HG03520 (cell line): ENCODE data around the gene CFAP119.
"Not testable (repeated sequence)": the region's sequence is repeated elsewhere in the genome, so short reads cannot be mapped to it uniquely, and the experiment has no call there.

Experiments used
- ATAC-seq: cut with Tn5 transposase; IDR thresholded peaks from one replicate; pipeline ENCODE4 v1.9.1; 2021; ENCODE audit warnings: mild to moderate bottlenecking, moderate library complexity; ENCODE audit not compliant: unreplicated experiment

The CFAP119 gene

GRCh38 chr16:30761928-30762902, at the start of gene CFAP119, which contains the start of gene RNF40:
TSS of gene CFAP119 (minus strand) at chr16:30762062. CDS start at chr16:30761748, 314 bp downstream.
TSS of gene RNF40 (plus strand) at chr16:30762322. CDS start at chr16:30762546, 224 bp downstream.
- ATAC-seq: peak; percentile 83

- not testable (repeated sequence) for ATAC-seq
Measured at GRCh38 chr16:30809675-30810074, 47.8 kb upstream of the CFAP119 start.

GRCh38 chr16:30808890-30809426, 47.1 kb upstream of the CFAP119 start:
- ATAC-seq: not testable (repeated sequence)

GRCh38 chr16:30808146-30808545, 46.3 kb upstream of the CFAP119 start:
- ATAC-seq: no peak

- no peak for ATAC-seq
Measured at GRCh38 chr16:30805370-30806169, 43.7 kb upstream of the CFAP119 start.

GRCh38 chr16:30805056-30805369, 43.2 kb upstream of the CFAP119 start:
- no peak for ATAC-seq

- no peak for ATAC-seq
Measured at GRCh38 chr16:30802936-30803335, 41.1 kb upstream of the CFAP119 start.

- ATAC-seq: no peak
Measured at GRCh38 chr16:30797670-30798309, 35.9 kb upstream of the CFAP119 start.

- ATAC-seq: no peak
Measured at GRCh38 chr16:30794634-30795033, 32.8 kb upstream of the CFAP119 start.

GRCh38 chr16:30793508-30794069, 31.7 kb upstream of the CFAP119 start:
- ATAC-seq: no peak

GRCh38 chr16:30787613-30788378, 25.9 kb upstream of the CFAP119 start:
- ATAC-seq: no peak

- ATAC-seq: no peak
Measured at GRCh38 chr16:30786936-30787612, 25.2 kb upstream of the CFAP119 start, which contains the start of gene ZNF629. TSS of gene ZNF629 (minus strand) at chr16:30787205. CDS start at chr16:30784482, 2,723 bp downstream.

- ATAC-seq: no peak
Measured at GRCh38 chr16:30786115-30786935, 24.5 kb upstream of the CFAP119 start.

GRCh38 chr16:30785126-30786106, 23.6 kb upstream of the CFAP119 start:
- no peak for ATAC-seq

- no peak for ATAC-seq
Measured at GRCh38 chr16:30784215-30784614, 22.4 kb upstream of the CFAP119 start.

GRCh38 chr16:30783280-30784109, 21.6 kb upstream of the CFAP119 start:
- no peak for ATAC-seq
